GM19025 (cell line): ENCODE data around the gene NDUFB4.

Source experiments
- ATAC-seq: cut with Tn5 transposase; IDR thresholded peaks from one replicate; pipeline ENCODE4 v1.9.1; 2021; ENCODE audit warnings: mild to moderate bottlenecking, low read depth, moderate library complexity; ENCODE audit not compliant: unreplicated experiment

Gene NDUFB4

DNA sequence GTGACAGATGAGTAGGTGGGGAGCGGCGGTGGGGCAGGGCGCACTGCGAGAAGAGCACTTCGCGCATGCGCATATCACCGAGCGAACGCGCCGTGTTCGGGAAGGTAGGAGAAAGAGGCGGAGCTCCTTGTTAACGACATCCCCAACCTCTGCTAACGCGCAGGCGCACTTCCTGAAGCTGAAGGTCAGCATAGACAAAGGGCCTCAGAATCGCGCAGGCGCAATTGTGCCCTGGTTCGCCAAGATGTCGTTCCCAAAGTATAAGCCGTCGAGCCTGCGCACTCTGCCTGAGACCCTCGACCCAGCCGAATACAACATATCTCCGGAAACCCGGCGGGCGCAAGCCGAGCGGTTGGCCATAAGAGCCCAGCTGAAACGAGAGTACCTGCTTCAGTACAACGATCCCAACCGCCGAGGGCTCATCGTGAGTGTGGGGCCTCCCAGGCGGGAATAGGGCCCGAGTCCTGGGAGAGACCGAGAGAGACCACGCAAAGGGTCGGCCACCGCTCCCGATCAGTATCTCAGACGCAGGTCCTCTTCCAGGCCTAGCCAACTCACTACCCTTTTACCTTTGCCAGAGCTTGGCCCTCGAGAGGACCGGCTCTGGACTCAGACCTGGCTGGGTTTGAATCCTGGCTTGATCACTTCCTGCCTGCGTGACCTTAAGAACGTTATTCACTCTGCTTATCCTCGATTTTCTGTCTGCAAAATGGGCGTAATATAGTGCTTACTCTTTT is at the start of gene NDUFB4:
NDUFB4 (plus strand) TSS at position 221 of the 737 bp plus-strand sequence; CDS start at position 245, 24 bp downstream.
- ATAC-seq: peak; percentile 86

DNA sequence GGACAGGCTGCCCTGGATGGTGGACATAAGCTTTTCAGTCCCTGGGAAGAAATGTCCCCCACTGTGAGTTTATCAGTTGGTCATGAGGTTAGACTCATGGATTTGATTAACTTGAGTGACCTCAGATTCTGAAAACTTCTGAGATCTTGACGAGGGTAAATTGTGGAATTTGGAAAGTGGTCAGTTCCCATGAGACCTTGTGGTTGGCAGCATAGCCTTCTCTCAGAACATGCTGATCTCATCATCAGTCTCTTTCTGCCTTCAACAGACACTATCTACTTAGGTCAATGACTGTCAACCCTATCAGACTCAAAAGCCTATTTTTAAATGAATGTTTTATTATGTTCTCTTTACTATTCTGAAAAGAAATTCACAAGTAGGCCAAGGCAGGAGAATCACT is 45.6 kb upstream of the NDUFB4 start:
- no peak for ATAC-seq

DNA sequence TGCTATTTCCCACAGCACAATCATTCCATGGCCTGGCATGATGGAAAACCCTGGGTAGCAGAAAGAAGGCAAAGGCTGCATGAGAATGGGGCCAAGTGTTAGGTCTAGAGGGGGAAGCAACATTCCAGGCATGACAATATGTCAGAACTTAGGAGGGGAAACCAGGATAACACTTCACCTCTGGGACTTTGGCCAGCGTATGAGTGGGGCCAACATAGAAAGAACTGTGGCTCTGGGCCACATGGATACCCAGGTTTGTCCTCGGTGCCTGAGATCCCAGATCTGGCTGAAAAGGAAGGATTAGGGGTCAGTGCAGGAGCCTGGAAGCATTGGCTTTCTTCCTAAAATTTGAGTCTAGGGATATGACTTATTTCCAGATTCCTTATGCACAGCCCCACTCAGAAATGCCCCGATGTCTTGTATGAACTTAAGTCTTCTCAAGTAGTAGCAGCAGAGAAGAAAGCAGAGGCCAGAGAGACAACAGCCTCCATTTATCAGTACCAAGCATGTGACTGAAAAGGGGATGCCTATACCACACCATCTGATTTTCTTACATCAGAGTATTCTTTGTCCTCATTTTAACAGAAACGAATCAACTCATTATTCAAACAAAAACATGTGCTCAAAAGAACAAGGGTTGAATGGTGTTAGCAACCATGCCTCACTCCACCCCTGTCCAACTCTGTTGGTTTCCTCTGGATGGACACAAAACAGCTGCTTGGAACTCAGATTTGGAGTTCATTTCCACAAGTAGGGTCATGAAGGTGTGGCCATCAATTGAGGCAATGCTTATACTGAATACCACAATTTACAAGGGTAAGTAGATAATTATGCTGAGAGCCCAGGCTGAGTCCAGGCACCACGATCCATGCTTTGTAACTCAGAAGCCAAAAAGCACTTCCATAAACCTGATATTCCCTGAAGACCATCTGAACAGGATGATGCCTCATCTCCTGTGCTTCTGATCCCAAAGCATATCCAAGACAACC is 43.7 kb upstream of the NDUFB4 start:
- ATAC-seq: no peak

DNA sequence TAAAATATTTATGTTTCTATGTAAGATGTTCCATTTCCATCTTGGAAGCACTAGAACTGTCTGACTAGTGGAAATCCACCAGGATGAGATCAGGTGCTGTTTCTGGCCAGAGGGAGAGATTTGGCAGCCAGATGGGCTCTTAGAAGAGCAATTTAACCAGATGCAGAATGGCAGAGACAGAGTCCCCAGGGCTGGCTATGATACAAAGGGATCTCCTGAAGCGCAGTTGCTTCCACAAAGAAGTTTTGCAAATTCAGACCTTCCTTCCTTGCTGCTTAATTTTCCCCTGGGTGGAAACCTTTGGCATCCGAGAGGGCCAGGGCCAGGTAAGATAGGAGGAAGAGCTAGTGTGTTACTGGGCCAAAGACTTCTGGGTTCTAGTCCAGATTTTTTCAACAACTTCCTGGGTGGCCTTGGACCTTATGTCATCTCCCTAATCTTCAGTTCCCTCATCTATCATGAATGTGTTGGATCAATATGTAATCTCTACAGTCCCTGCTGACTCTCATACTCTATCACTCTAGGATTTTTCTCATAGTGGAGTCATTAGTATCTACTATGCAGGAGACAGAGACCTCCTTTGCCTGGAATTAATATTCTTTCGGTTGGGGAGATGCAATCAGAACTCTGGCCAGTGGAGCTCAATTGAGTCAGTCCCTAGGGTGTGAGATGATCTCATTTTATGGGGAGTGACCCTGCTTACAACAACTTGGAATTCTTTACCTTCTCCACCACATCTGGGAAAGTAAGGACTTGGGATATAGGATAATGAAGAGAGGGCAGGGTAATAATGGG is 41.1 kb upstream of the NDUFB4 start:
- ATAC-seq: no peak

DNA sequence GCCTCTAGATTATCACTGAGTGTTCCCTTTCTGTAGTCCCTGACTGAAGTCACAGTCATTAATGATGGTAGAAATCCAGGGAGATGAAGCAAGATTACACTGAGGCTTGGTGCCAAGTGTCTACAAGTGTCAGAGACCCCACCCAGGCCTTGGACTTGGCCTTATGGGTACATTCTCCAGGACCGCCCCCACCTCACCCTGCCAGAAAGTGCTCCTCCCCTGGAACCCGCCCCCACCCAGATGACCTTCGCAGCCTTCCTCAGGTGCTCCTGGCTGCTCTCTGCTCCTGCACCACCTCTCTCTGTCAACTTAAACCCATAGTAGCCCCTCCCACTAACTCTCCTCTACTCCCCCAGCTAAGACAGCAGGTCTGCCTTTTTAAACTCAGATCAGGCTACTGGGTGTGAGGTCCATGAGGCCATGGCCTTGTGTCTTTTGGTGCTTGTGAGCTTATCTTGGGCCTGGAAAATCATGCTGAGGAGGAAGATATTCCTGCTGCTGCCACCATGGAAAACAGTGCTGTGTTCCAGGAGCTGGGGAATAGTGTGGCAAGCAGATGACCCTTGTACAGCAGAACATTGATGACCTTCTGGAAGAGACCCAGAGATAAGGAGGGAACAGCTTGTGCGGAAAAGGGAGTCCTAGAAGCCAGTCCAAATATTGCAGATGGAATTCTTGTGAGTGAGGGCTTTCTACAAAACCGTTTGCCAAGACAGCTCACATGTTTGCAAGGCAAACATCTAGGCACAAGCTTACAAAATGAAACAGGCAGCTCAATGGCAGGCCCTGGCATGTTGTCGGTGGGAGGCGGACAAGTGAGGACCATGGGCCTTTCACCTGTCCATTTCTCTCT is 40.3 kb upstream of the NDUFB4 start:
- no peak for ATAC-seq

DNA sequence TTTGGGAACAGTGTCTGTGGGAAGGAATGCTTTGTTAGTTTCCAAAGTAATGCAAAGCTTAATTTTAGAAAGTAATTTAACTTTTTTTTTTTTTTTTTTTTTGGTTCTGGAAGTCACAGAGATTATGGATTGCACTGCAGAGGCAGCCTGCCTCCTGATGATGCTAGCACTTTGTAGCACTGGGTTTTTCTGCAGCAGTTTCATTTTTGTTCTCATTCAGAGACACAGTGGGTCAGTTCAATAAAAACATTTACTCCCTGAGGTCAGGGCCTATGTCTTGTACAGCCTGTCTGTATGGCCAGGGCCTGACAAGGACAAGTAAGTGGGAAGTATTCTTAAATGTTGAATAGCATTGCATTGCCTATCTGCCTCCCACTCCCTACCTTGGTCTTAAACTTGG is 39.0 kb upstream of the NDUFB4 start:
- ATAC-seq: no peak

DNA sequence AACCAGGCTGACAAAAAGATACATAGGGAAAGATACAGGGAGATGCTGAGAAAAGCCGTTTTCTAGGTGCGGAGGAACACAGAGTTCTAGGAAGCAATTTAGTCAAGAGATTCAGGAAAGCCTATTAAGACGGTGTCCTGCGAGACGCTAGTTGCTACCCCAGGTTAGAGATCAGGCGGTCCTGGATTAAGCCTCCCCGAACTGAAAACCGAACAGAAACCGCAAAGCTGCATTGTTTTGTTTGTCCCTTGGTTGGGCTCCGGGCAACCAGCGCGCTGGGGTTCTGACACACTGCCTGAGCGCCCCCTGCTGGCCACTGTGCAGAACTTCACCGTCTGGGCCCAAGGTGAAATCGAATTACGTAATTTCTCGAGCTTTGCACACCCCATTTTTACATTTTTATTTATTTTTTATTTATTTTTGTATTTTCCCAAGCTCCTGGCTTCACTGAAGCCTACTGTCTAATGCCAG is 37.3 kb upstream of the NDUFB4 start:
- peak; percentile 85 for ATAC-seq

- peak; percentile 20 for ATAC-seq
Observed at GRCh38 chr3:120559242-120560061, 36.7 kb upstream of the NDUFB4 start.

DNA sequence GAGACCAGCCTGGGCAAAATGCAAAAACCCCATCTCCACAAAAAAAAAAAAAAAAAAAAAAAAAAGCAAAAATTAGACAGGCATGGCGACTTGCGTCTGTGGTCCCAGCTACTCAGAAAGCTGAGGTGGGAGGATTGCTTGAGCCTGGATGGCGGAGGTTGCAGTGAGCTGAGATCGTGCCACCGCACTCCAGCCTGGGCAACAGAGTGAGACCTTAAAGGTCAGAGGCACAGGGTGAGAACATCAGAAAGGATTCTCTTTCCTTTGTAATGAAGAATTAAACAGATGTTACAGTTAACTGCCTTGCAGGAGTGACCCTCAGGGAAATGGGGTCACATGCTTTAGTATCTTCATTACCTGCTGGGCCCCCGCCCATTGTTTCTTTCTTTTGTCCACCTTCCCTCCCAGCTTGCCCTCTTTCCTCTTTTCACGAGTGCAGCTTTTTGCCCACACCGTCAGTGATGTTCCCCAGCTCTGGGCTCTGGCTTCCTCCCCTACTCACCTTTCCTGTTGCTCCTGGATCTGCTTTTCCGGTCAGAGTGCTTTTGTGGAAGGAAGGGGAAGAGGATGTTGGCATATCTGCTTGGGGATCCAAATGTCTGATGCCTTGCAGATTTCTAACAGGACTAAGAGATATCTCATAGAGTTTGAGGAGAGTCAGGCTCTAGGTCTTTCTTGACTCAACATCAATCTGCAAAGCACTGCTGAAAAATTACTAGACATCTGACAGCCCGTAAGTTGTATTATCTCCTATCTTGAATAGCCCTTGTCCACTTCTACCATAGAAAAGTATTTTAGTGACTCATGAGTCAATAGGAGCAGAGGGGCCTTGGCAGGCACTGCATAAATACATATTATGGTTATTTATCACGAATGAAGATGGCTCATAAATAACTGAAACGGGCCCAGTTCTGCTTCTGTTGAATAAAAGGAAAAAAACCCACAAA is 35.6 kb upstream of the NDUFB4 start:
- ATAC-seq: no peak

- ATAC-seq: no peak
Observed at GRCh38 chr3:120561251-120562045, 34.7 kb upstream of the NDUFB4 start.

DNA sequence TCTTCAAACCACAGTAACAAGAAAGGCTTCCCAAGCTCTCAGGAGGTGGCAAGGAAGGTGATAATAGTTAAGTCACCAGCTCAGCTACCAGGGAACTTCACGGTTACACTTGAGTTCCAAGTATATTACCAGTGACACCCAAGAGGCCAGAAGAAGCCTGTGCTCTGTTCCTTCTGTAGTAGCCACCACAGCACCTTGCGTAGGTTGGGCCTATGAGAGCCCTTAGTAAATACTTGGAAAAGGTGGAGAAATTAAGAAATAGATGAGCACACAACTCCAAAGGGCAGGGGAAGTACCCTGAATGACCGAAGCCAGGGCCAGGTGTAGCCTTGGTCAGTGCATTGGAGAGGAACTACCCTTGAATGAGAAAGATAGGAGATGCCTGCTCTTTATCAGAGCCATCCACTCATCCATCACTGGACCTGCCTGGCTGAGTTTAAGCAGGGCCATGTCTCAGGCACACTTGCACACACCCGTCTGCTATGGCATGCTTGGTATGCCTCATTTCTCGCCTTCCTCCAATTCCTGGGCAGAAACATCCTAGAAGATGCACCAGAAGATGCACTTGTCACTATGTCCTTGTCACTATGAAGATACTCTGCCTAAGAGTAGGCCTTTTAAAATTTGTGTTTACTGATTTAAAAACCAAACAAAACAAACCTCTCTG is 32.6 kb upstream of the NDUFB4 start:
- no peak for ATAC-seq

- ATAC-seq: peak; percentile 42
Observed at GRCh38 chr3:120566243-120566975, 29.7 kb upstream of the NDUFB4 start.

DNA sequence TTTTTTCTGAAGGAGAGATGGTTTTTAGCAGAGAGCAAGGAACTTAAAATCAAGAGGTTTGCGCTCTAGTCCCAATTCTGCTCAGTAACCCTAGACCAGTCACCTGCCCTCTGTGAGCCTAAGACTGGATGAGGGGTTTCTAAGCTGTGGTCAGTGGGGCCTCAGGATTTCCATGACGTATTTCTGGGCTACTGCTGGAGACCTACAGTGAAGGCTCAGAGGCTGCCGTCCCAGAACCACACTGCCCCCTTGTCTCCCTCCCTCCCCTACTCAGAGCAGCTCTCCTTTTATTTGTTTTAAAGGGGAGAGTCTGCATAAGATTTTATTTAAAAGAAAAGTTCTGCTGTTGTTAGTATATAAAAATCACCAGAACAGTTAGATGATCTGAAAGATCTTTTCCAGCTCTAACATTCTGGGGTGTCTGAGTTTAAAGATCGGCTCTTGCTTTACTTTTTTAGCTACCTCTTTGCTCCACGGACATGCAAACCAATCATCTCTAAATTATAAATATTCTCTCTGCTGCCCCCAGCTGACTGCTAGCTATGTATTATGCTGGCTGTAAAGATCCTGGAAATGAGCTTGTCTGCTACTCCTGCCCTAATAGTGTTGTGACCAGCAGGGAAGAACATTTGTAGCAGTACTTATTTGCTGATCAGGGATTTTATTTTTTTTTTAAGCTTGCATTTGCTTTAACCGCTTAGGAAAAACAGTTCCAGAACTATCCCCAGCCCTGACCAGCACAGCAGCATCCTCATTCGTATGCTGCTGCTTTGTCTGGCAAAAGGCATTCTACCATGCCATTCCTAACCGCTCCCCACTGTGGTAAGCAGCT is 28.6 kb upstream of the NDUFB4 start:
- no peak for ATAC-seq

DNA sequence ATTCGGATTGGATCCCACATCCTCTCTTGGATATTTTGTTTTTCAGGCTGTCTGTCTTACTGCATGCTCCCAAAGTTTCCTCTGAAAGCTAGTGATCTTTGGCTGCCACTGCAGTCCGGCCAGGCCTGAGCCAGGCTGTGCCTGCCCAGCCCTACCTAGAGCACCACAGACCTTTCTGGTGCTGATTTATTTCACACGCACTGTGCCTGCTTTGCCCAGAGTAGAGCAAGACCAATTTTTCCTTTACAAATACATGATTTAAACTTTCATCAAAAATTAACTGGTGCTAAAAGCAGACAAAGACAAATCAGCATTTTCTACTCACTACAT is 28.0 kb upstream of the NDUFB4 start:
- no peak for ATAC-seq

DNA sequence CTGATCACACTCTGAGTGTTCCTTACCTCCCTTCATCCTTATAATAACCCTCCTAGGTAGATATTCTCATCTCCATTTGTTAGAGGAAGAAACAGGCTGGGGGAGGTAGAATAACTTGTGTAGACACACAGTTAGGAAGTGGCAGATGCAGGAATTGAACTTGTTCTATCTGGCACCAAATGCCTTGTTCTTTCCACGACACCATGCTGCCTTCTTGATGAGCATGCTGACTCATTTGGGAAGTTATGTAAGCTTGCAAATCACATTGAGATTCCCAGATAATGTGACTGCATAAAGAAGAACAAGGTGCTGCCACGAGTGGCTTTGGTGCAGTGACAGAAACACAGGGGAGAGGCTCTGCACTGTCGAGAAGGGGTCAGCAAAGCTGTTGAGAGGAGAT is 27.5 kb upstream of the NDUFB4 start:
- ATAC-seq: no peak
